Measurements from ENCODE around the gene HDAC8.

Gene HDAC8

DNA sequence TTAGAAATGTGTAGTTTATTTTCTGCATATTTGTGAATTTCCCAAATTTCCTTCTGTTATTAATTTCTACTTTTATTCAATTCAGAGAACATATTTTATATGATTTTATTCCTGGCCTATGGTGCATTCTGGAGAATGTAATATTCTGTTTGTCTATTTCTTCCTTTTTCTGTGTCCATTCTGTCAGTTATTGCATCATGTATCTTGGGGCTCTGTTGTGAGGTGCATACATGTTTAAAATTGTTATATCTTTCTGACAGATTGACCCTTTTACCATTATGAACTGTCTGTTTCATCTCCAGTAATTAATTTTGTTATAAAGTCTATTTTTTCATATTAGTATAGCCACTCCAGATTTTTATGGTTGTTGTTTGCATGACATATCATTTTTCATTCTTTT lies 170.0 kb downstream of the HDAC8 start:
- no peak overlapping the region for H3K27ac ChIP-seq
- no peak for TF ChIP-seq ZFX (IDR thresholded peaks at IDR 0.05; ENCODE audit: borderline replicate concordance)
- TF ChIP-seq CTCF (IDR thresholded peaks at IDR 0.05) = no peak

GRCh38 chrX:72399816-72400215 lies 172.8 kb downstream of the HDAC8 start:
- no peak overlapping the region for H3K27ac ChIP-seq
- TF ChIP-seq CTCF (IDR thresholded peaks at IDR 0.05) (no peak), ZFX (IDR thresholded peaks at IDR 0.05; ENCODE audit: borderline replicate concordance) (no peak)

DNA sequence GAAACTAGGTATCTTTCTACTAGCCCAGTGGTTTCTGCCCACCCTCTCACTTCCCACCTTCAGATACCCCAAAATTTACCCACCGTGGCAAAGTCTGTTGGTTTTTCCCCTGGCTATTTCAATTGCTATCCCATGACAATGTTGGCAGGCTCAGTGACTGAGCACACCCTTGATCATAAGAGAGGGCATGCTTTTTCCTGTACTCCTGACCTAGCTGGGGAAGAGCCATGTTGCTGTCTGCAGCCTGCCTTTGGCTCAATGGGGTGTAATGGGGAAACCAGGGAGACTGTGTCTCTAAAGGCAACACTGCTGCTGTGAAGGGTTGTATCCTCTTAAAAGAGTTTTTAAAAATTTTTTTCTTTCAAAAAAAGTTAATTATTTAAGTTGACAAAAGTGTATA lies 176.5 kb downstream of the HDAC8 start:
- TF ChIP-seq ZFX (IDR thresholded peaks at IDR 0.05; ENCODE audit: borderline replicate concordance) (no peak), CTCF (IDR thresholded peaks at IDR 0.05) (no peak)
- no peak overlapping the region for H3K27ac ChIP-seq

DNA sequence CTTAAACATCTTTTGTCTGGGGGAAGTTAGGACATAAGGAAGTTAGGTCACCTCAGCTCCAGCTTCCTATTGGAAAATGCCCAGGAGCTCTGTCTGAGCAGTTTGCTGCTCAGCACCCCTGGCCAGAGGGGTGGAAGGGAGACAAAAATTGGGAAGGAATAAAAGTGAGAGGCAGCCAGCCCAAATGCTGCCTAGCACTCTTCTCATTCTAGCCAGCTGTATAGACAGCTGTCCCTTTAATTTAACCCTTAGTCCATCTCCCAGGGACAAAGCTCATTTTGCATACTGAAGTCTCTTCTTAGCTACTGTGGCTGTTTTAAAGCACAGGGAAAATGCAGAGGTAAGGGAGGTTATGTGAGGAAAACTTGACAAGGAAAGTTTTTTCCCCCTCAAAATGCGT lies 177.4 kb downstream of the HDAC8 start:
- TF ChIP-seq ZFX (IDR thresholded peaks at IDR 0.05; ENCODE audit: borderline replicate concordance) = no peak
- no peak overlapping the region for H3K27ac ChIP-seq

GRCh38 chrX:72394518-72395170 lies 178.0 kb downstream of the HDAC8 start:
- no peak for TF ChIP-seq CTCF (IDR thresholded peaks at IDR 0.05)
- no peak for TF ChIP-seq ZFX (IDR thresholded peaks at IDR 0.05; ENCODE audit: borderline replicate concordance)
- no peak overlapping the region for H3K27ac ChIP-seq

DNA sequence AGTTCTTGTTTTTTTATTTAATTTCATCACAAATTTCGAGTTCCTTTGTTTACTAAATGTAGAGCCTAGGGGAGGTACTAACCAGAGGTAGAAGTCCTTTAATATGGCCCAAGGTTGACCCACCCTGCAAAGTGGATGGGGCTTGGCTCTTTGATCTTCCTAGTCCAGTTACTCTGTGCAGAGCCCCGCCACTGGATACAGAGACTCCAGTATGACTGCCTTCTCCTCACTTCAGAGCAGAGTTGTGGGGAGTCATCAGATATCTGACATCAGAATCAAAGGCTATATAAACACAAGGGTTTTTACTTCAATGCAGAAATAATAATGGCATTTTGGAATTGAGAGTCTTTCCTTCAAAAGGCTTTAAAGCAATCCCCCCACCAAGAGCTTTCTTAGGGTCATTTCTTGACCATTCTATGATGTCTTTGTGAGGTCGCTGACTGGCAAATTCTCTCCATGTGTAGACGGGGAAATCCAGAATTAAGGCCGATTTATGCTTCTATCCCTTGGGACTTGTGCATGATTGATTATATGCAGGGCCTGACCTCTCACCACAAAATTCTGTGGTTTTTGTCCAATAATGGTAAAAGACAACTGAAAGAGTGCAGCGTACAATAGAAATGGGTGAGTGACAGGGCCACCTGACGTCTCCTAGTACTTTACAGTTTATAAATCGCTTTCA lies 178.7 kb downstream of the HDAC8 start:
- no peak for TF ChIP-seq ZFX (IDR thresholded peaks at IDR 0.05; ENCODE audit: borderline replicate concordance)
- TF ChIP-seq CTCF (IDR thresholded peaks at IDR 0.05) = no peak
- H3K27ac ChIP-seq = no peak overlapping the region

GRCh38 chrX:72392816-72393800 lies 179.5 kb downstream of the HDAC8 start:
- H3K27ac ChIP-seq = no peak overlapping the region
- TF ChIP-seq CTCF (IDR thresholded peaks at IDR 0.05) (no peak), ZFX (IDR thresholded peaks at IDR 0.05; ENCODE audit: borderline replicate concordance) (no peak)
